ENCODE measurements around the gene DHRSX. TPM values are rescaled to one million over a fixed set of nuclear protein-coding genes. Genes with fewer than 3 reads are reported as not detected.

DHRSX gene
- total and polyA plus RNA-seq, 2 of the 8 experiments (the other 6 are each of a cell fraction or from before 2014, with no cell fraction given) = 35.1 to 43.4 TPM

DNA sequence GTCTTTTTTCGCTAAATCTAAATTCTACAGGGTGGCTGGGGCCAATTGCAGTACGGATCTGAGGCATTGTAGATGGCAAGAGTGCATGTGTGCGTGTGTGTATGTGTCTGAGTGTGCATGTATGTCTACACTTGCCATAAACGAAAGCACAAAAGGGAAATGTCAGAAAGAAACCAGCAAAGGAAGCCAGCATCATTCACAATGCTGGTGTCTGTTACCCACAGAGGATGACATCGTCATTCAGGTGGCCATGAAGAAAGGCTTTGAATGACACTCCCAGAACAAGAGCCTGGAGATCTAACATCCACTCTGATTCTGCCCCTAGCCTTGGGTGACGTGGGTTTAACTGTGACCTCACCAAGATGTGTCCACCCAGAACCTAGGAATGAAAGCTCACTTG is 124.6 kb downstream of the DHRSX start:
- TF ChIP-seq POLR2A (IDR thresholded peaks at IDR 0.05; ENCODE audit: control extremely low read depth in 1 of 2, low read depth in 2 of 2, low read length in 2 of 2) = no peak
- TF ChIP-seq SP2 (IDR thresholded peaks at IDR 0.05; ENCODE audit: low read length) = no peak
- TF ChIP-seq SIRT6 (IDR thresholded peaks at IDR 0.05; ENCODE audit: low read length) = no peak
- no peak for TF ChIP-seq SP1 (IDR thresholded peaks at IDR 0.05; ENCODE audit: low read depth, low read length)
- TF ChIP-seq RNF2 (IDR thresholded peaks at IDR 0.05; ENCODE audit: borderline replicate concordance, low read depth, low read length, missing control alignments, poor library complexity, severe bottlenecking) = no peak
- CTCF ChIA-PET (ENCODE audit: partially characterized antibody) = no interaction called here
- FAIRE-seq (no peak), DNase-seq (ENCODE audit: low read depth in 1 of 2, low spot score in 2 of 2) (no peak)
- Histone ChIP-seq H2BK120ac (replicated peaks; ENCODE audit: low read depth, low read length) (no peak overlapping the region), H3K4me1 (replicated peaks in 1 of 4; ENCODE audit: control insufficient read depth in 3 of 4, insufficient read depth in 4 of 4, low read length in 3 of 4) (no peaks in the 10 kb centered on the region), H3K23ac (ENCODE audit: insufficient read length) (no peak overlapping the region), H3K79me1 (ENCODE audit: low read depth, low read length) (peaks cover 2% of the 10 kb centered on the region; the same call in 1 of the 2 replicates), H4K8ac (ENCODE audit: extremely low read depth, insufficient read depth, low read length) (no peak overlapping the region; the same call in 1 of the 2 replicates), H4K5ac (ENCODE audit: insufficient read length, low read depth, low read length) (no peak overlapping the region), H4K20me1 (replicated peaks in 1 of 2; ENCODE audit: control insufficient read depth in 1 of 2, insufficient read depth in 2 of 2, low read length in 2 of 2) (no peaks in the 10 kb centered on the region), H3K36me3 (ENCODE audit: control insufficient read depth in 2 of 4, insufficient read depth in 4 of 4, low read length in 3 of 4) (peaks cover 0 to 10% (median 2%) of the 10 kb centered on the region in 4 experiments; a peak in 3 of 8 replicates), H2BK12ac (ENCODE audit: low read depth, low read length) (no peak overlapping the region), H3K79me2 (ENCODE audit: control insufficient read depth in 1 of 2, insufficient read depth in 2 of 2, low read length in 2 of 2) (no peaks in the 10 kb centered on the region), H2BK20ac (ENCODE audit: low read length) (no peak overlapping the region), H3K27ac (ENCODE audit: low read depth, low read length) (no peak overlapping the region), H2AFZ (ENCODE audit: low read length) (no peak overlapping the region), H3K14ac (ENCODE audit: insufficient read length) (no peak overlapping the region), H3K9ac (replicated peaks in 1 of 4; ENCODE audit: extremely low read depth in 1 of 4, low read depth in 3 of 4, low read length in 3 of 4) (no peak overlapping the region), H3K4me2 (ENCODE audit: insufficient read depth in 1 of 2, low read depth in 2 of 2, low read length in 2 of 2) (no peak overlapping the region), H3K27me3 (replicated peaks in 1 of 4; ENCODE audit: control insufficient read depth in 3 of 4, extremely low read depth in 1 of 4, insufficient read depth in 3 of 4, low read length in 3 of 4) (no peaks in the 10 kb centered on the region), H3K9me3 (ENCODE audit: insufficient read depth in 2 of 2, low read depth in 1 of 2, low read length in 1 of 2) (peaks cover 7 to 8% of the 10 kb centered on the region in 2 experiments; a peak in 2 of 4 replicates), H2BK5ac (ENCODE audit: low read depth, low read length) (no peak overlapping the region), H3K56ac (replicated peaks; ENCODE audit: insufficient read length, low read depth, low read length) (no peak overlapping the region), H3K4ac (replicated peaks; ENCODE audit: insufficient read length, low read depth, low read length) (no peak overlapping the region), H3K18ac (ENCODE audit: extremely low read depth, low read length) (no peak overlapping the region), H2BK15ac (ENCODE audit: low read length) (no peak overlapping the region), H3K4me3 (ENCODE audit: extremely low read depth in 1 of 4, insufficient read depth in 2 of 4, low read depth in 3 of 4, low read length in 4 of 4) (no peak overlapping the region), H4K91ac (replicated peaks; ENCODE audit: insufficient read length, low read length) (no peak overlapping the region), H3K23me2 (ENCODE audit: low read depth, low read length) (peaks cover 3% of the 10 kb centered on the region; the same call in 1 of the 2 replicates), H2AK5ac (ENCODE audit: low read depth, low read length) (no peak overlapping the region)
- POLR2A ChIA-PET (ENCODE audit: partially characterized antibody) = no interaction called here
- 78% methylated on average over 6 of the region's 6 CpGs; no CpG with 5 or more reads in 1 of the 2 experiments for WGBS, 2 experiments (ENCODE audit: extremely low coverage in 1 of 2, insufficient coverage in 1 of 2, insufficient read length in 1 of 2, insufficient replicate concordance in 2 of 2, low coverage in 1 of 2, low lambda C conversion rate in 2 of 2, missing lambda C conversion rate in 1 of 2)
